ENCODE data around the gene RAD9B.

The RAD9B gene

GRCh38 chr12:110547090-110547489 lies 45.0 kb downstream of the RAD9B start:
- peaks cover 19% of the 10 kb centered on the region for H3K4me1 ChIP-seq (ENCODE audit: low read depth, poor library complexity, severe bottlenecking)
- H2AFZ ChIP-seq (ENCODE audit: low read depth) = no peak overlapping the region
- no peaks in the 10 kb centered on the region for H3K36me3 ChIP-seq (ENCODE audit: insufficient read depth)
- no peak overlapping the region for H3K9ac ChIP-seq
- H3K27me3 ChIP-seq (ENCODE audit: insufficient read depth, low read depth) = no peaks in the 10 kb centered on the region
- no peaks in the 10 kb centered on the region for H4K20me1 ChIP-seq (ENCODE audit: insufficient read depth)
- no peak overlapping the region for H3K27ac ChIP-seq
- no peak overlapping the region for H3K4me3 ChIP-seq (IDR thresholded peaks at IDR 0.05; ENCODE audit: insufficient read depth, low read depth, low read length)
- peaks cover 9% of the 10 kb centered on the region; the same call in 1 of the 2 replicates for H3K79me2 ChIP-seq (ENCODE audit: insufficient read depth, low read depth)
- H3K4me2 ChIP-seq = no peak overlapping the region
- no peak for TF ChIP-seq CTCF (conservative IDR thresholded peaks at IDR 0.05; ENCODE audit: low read depth, low read length)

GRCh38 chr12:110548678-110549077 lies 46.5 kb downstream of the RAD9B start:
- no peak overlapping the region for H3K4me3 ChIP-seq (IDR thresholded peaks at IDR 0.05; ENCODE audit: insufficient read depth, low read depth, low read length)
- H3K4me2 ChIP-seq = no peak overlapping the region
- H3K27ac ChIP-seq = no peak overlapping the region
- H3K27me3 ChIP-seq (ENCODE audit: insufficient read depth, low read depth) = no peaks in the 10 kb centered on the region
- no peaks in the 10 kb centered on the region for H4K20me1 ChIP-seq (ENCODE audit: insufficient read depth)
- no peak overlapping the region for H2AFZ ChIP-seq (ENCODE audit: low read depth)
- TF ChIP-seq CTCF (conservative IDR thresholded peaks at IDR 0.05; ENCODE audit: low read depth, low read length) = no peak
- no peaks in the 10 kb centered on the region for H3K36me3 ChIP-seq (ENCODE audit: insufficient read depth)
- peaks cover 14% of the 10 kb centered on the region for H3K4me1 ChIP-seq (ENCODE audit: low read depth, poor library complexity, severe bottlenecking)
- no peak overlapping the region for H3K9ac ChIP-seq
- H3K79me2 ChIP-seq (ENCODE audit: insufficient read depth, low read depth) = peaks cover 9% of the 10 kb centered on the region; the same call in 1 of the 2 replicates

GRCh38 chr12:110549716-110550115 lies 47.6 kb downstream of the RAD9B start:
- H3K9ac ChIP-seq = no peak overlapping the region
- H3K27ac ChIP-seq = no peak overlapping the region
- H3K27me3 ChIP-seq (ENCODE audit: insufficient read depth, low read depth) = no peaks in the 10 kb centered on the region
- H4K20me1 ChIP-seq (ENCODE audit: insufficient read depth) = no peaks in the 10 kb centered on the region
- peaks cover 14% of the 10 kb centered on the region for H3K4me1 ChIP-seq (ENCODE audit: low read depth, poor library complexity, severe bottlenecking)
- TF ChIP-seq CTCF (conservative IDR thresholded peaks at IDR 0.05; ENCODE audit: low read depth, low read length) = no peak
- H3K4me3 ChIP-seq (IDR thresholded peaks at IDR 0.05; ENCODE audit: insufficient read depth, low read depth, low read length) = no peak overlapping the region
- H3K36me3 ChIP-seq (ENCODE audit: insufficient read depth) = no peaks in the 10 kb centered on the region
- H2AFZ ChIP-seq (ENCODE audit: low read depth) = no peak overlapping the region
- peaks cover 12% of the 10 kb centered on the region; the same call in 1 of the 2 replicates for H3K79me2 ChIP-seq (ENCODE audit: insufficient read depth, low read depth)
- H3K4me2 ChIP-seq = no peak overlapping the region

- no peak overlapping the region for H3K4me2 ChIP-seq
- no peak overlapping the region for H2AFZ ChIP-seq (ENCODE audit: low read depth)
- TF ChIP-seq CTCF (conservative IDR thresholded peaks at IDR 0.05; ENCODE audit: low read depth, low read length) = no peak
- no peaks in the 10 kb centered on the region for H3K36me3 ChIP-seq (ENCODE audit: insufficient read depth)
- H3K4me3 ChIP-seq (IDR thresholded peaks at IDR 0.05; ENCODE audit: insufficient read depth, low read depth, low read length) = no peak overlapping the region
- H3K79me2 ChIP-seq (ENCODE audit: insufficient read depth, low read depth) = peaks cover 25% of the 10 kb centered on the region; the same call in 1 of the 2 replicates
- H4K20me1 ChIP-seq (ENCODE audit: insufficient read depth) = no peaks in the 10 kb centered on the region
- no peaks in the 10 kb centered on the region for H3K27me3 ChIP-seq (ENCODE audit: insufficient read depth, low read depth)
- no peak overlapping the region for H3K27ac ChIP-seq
- H3K4me1 ChIP-seq (ENCODE audit: low read depth, poor library complexity, severe bottlenecking) = peaks cover 14% of the 10 kb centered on the region
- H3K9ac ChIP-seq = no peak overlapping the region
These were observed 48.9 kb downstream of the RAD9B start for GRCh38 chr12:110550981-110551380.

All from KMS-11 (cell line).